OCI-LY7 (cell line): Measurements from ENCODE around the gene CDH23.

ENCODE experiments used
- EZH2phosphoT487 ChIP-seq: fragments of 200-600 bp; sonication (generic); IDR thresholded peaks from 2 replicates; pipeline ENCODE4 v1.6.1; 2018; ENCODE audit warnings: low read depth, borderline replicate concordance, mild to moderate bottlenecking, mixed run types, antibody characterized with exemption, low read length, moderate library complexity, mixed read lengths
- TF ChIP-seq, protein P1 (sequence below): fragments of 200-600 bp; sonication (generic); conservative IDR thresholded peaks from 2 replicates; pipeline ENCODE4 v1.5.1; 2014; ENCODE audit warnings: mild to moderate bottlenecking, antibody characterized with exemption, low read length, moderate library complexity, mixed read lengths

DNA sequence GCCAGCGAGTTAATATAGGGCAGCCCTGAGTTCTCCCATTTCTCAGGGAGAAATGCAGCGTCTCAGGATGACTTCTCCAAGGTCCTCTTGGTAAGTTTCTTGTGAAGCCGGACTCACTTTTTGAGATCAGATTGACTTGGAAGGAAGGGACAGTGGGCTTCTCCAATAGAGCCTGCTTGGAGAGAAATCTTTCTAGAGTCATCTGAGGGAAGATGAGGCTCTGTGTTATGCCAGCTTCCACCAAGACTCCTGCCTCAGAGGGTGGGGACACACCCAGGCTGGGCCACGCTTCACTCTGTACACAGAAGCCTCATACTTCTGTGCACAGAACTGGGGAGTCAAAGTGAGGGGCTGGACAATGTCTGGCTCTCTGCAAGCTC, 317.3 kb downstream of the CDH23 start:
- TF ChIP-seq EZH2phosphoT487, result no peak
- TF ChIP-seq, protein P1, sequence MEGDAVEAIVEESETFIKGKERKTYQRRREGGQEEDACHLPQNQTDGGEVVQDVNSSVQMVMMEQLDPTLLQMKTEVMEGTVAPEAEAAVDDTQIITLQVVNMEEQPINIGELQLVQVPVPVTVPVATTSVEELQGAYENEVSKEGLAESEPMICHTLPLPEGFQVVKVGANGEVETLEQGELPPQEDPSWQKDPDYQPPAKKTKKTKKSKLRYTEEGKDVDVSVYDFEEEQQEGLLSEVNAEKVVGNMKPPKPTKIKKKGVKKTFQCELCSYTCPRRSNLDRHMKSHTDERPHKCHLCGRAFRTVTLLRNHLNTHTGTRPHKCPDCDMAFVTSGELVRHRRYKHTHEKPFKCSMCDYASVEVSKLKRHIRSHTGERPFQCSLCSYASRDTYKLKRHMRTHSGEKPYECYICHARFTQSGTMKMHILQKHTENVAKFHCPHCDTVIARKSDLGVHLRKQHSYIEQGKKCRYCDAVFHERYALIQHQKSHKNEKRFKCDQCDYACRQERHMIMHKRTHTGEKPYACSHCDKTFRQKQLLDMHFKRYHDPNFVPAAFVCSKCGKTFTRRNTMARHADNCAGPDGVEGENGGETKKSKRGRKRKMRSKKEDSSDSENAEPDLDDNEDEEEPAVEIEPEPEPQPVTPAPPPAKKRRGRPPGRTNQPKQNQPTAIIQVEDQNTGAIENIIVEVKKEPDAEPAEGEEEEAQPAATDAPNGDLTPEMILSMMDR, result no peak
